ENCODE measurements around the gene MEGF11. TPM values are rescaled to one million over a fixed set of nuclear protein-coding genes. Genes with fewer than 3 reads are reported as not detected.

The MEGF11 gene
- total RNA-seq, 4 donors from 2014 or later, result not detected

DNA sequence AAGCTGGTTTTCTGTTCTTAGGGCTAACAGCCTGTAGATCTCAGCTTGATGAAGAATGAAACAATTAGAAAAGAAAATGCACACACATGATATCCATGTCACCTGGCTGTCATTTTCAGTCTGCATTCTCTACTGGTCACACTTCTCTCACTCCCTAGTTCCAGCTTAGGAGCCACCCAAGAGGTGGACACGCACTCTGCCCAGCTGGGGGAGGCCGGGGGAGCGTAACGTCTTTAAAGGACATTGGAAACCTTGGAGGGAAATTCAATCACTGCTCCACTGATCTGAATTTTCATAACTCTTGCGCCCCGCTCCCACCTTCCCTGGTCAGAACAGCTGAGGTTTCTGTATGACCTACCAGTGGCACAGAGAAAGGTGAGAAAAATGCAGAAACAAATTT lies 304.5 kb downstream of the MEGF11 start:
- Histone ChIP-seq H3K4me3 (no peak overlapping the region), H3K27me3 (peaks cover 0 to 5% (median 0%) of the 10 kb centered on the region in 4 donors), H3K4me1 (no peaks in the 10 kb centered on the region), H3K36me3 (no peaks in the 10 kb centered on the region), H3K9me3 (no peaks in the 10 kb centered on the region), H3K27ac (no peak overlapping the region)
- intact Hi-C loops (cut with DNase I), result no loop called here
- DNase-seq, result no peak
- TF ChIP-seq, protein P1, sequence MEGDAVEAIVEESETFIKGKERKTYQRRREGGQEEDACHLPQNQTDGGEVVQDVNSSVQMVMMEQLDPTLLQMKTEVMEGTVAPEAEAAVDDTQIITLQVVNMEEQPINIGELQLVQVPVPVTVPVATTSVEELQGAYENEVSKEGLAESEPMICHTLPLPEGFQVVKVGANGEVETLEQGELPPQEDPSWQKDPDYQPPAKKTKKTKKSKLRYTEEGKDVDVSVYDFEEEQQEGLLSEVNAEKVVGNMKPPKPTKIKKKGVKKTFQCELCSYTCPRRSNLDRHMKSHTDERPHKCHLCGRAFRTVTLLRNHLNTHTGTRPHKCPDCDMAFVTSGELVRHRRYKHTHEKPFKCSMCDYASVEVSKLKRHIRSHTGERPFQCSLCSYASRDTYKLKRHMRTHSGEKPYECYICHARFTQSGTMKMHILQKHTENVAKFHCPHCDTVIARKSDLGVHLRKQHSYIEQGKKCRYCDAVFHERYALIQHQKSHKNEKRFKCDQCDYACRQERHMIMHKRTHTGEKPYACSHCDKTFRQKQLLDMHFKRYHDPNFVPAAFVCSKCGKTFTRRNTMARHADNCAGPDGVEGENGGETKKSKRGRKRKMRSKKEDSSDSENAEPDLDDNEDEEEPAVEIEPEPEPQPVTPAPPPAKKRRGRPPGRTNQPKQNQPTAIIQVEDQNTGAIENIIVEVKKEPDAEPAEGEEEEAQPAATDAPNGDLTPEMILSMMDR (IDR thresholded peaks at IDR 0.05), result no peak
- no peak for TF ChIP-seq POLR2A (IDR thresholded peaks at IDR 0.05)
- WGBS, 2 donors, result 62 to 89% methylated on average over 6 of the region's 6 CpGs

DNA sequence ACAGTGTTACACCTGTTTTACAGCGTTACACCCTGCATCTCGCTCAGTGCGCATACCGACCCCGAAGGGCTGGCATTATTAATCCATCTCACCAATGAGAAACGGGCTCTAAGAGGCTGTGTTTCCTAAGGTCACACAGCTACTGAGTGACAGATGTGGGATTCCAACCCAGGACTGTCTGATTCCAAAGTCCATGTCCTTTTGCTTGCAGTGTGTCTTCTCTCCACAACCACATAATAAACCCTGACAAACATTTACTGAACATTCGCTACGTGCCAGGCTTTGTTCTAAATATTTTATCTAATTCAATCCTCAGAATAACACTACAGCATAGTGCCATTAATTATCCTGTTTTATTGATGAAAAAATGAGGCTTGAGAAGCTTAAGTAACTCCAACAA lies 305.2 kb downstream of the MEGF11 start:
- Histone ChIP-seq H3K27ac (no peak overlapping the region), H3K9me3 (no peaks in the 10 kb centered on the region), H3K4me3 (no peak overlapping the region), H3K36me3 (no peaks in the 10 kb centered on the region), H3K27me3 (peaks cover 0 to 5% (median 0%) of the 10 kb centered on the region in 4 donors), H3K4me1 (no peaks in the 10 kb centered on the region)
- TF ChIP-seq, protein P1 (IDR thresholded peaks at IDR 0.05), result no peak
- no peak for TF ChIP-seq POLR2A (IDR thresholded peaks at IDR 0.05)
- intact Hi-C loops (cut with DNase I), result no loop called here
- 60 to 61% methylated on average over 8 of the region's 8 CpGs for WGBS, 2 donors
- DNase-seq, result no peak

DNA sequence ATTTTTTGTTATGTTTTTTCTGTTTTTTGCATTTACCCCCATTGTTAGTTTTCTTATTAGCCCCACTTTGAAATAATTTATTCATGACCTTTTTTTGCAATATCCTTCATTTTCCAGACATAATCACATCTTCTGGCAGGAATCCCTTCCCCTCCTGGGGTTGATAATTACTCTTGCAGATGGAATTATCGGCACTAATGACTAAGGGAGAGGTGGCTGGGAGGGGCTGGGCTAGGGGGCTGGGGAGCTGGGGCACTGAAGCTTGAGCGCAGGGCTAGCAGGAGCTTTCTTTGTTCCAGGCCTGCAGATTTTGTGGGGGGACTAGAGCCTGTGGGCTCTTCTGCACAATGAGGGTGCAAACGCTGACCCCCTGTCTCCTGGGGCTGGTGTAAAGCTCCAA lies 306.5 kb downstream of the MEGF11 start:
- no peaks in the 10 kb centered on the region for H3K4me1 ChIP-seq
- H3K27me3 ChIP-seq, result no peaks in the 10 kb centered on the region
- DNase-seq, result no peak
- no peak overlapping the region for H3K4me3 ChIP-seq
- WGBS, 2 donors, result 57 to 73% methylated on average over 1 to 3 of the region's 3 CpGs
- intact Hi-C loops (cut with DNase I), result no loop called here
- TF ChIP-seq, protein P1 (IDR thresholded peaks at IDR 0.05), result no peak
- TF ChIP-seq POLR2A (IDR thresholded peaks at IDR 0.05), result no peak
- H3K27ac ChIP-seq, result no peak overlapping the region
- no peaks in the 10 kb centered on the region for H3K36me3 ChIP-seq
- no peaks in the 10 kb centered on the region for H3K9me3 ChIP-seq

- DNase-seq, result no peak
- H3K4me3 ChIP-seq, result no peak overlapping the region
- intact Hi-C loops (cut with DNase I), result no loop called here
- H3K27me3 ChIP-seq, result no peaks in the 10 kb centered on the region
- no peak overlapping the region for H3K27ac ChIP-seq
- TF ChIP-seq POLR2A (IDR thresholded peaks at IDR 0.05), result no peak
- TF ChIP-seq, protein P1 (IDR thresholded peaks at IDR 0.05), result no peak
- WGBS, 2 donors, result 90 to 100% methylated on average over 1 to 2 of the region's 6 CpGs
- H3K36me3 ChIP-seq, result no peaks in the 10 kb centered on the region
- H3K9me3 ChIP-seq, result no peaks in the 10 kb centered on the region
- H3K4me1 ChIP-seq, result no peaks in the 10 kb centered on the region
These were observed 307.9 kb downstream of the MEGF11 start for GRCh38 chr15:65945616-65946015.

- no peaks in the 10 kb centered on the region for H3K36me3 ChIP-seq
- no peaks in the 10 kb centered on the region for H3K9me3 ChIP-seq
- no peak overlapping the region for H3K27ac ChIP-seq
- no peak overlapping the region for H3K4me3 ChIP-seq
- WGBS, 2 donors, result 57 to 79% methylated on average over 3 of the region's 3 CpGs
- no peaks in the 10 kb centered on the region for H3K4me1 ChIP-seq
- DNase-seq, result no peak
- TF ChIP-seq, protein P1 (IDR thresholded peaks at IDR 0.05), result no peak
- no peak for TF ChIP-seq POLR2A (IDR thresholded peaks at IDR 0.05)
- H3K27me3 ChIP-seq, result no peaks in the 10 kb centered on the region
- intact Hi-C loops (cut with DNase I), result no loop called here
These were observed 309.1 kb downstream of the MEGF11 start for GRCh38 chr15:65944404-65944803.
